Gastrocnemius medialis (tissue), 4 donors: ENCODE results near the gene LGALS1. TPM values are rescaled to one million over a fixed set of nuclear protein-coding genes. Genes with fewer than 3 reads are reported as not detected.

ENCODE experiments used
- ATAC-seq, 2 donors: fragments of 150-250 bp; one replicate each; pipeline ENCODE4 v1.9.1; 2016
- DNase-seq, 2 donors: peaks; one replicate each; pipeline ENCODE4 v3.0.0-alpha.2; 2019
- H3K27ac ChIP-seq, 4 donors: fragments of 200-600 bp; sonication (generic); 1 replicate in 1 of 4; 2 replicates in 3 of 4; pipeline ENCODE4 v1.5.1; 2016 to 2018; ENCODE audit warnings: mild to moderate bottlenecking in 2 of 4, moderate library complexity in 1 of 4
- H3K27me3 ChIP-seq, 3 donors: fragments of 200-600 bp; sonication (generic) in 2 of 3; 1 replicate in 1 of 3; 2 replicates in 2 of 3; pipeline versions ENCODE4 v1.5.1 to v1.6.0; 2016 to 2019; ENCODE audit warnings: mild to moderate bottlenecking in 1 of 3, moderate library complexity in 1 of 3
- H3K36me3 ChIP-seq, 2 donors: fragments of 200-600 bp; sonication (generic) in 1 of 2; one replicate each; pipeline ENCODE4 v1.5.1; 2017 to 2018
- H3K4me1 ChIP-seq, 2 donors: fragments of 200-600 bp; sonication (generic) in 1 of 2; one replicate each; pipeline ENCODE4 v1.5.1; 2016 to 2017; ENCODE audit warnings: mild to moderate bottlenecking in 2 of 2
- H3K4me3 ChIP-seq, 4 donors: fragments of 200-600 bp; sonication (generic) in 3 of 4; 1 replicate in 1 of 4; 2 replicates in 3 of 4; pipeline ENCODE4 v1.5.1; 2016 to 2019; ENCODE audit warnings: mild to moderate bottlenecking in 2 of 4
- H3K9me3 ChIP-seq, 3 donors: fragments of 200-600 bp; sonication (generic) in 2 of 3; 1 replicate in 1 of 3; 2 replicates in 2 of 3; pipeline ENCODE4 v1.5.1; 2016 to 2019
- CTCF ChIP-seq, 5 experiments: fragments of 450-650 bp in 3 of 5; fragments of 200-600 bp in 2 of 5; sonication (generic) in 2 of 5; IDR thresholded peaks in 4 of 5; conservative IDR thresholded peaks in 1 of 5; 1 replicate in 4 of 5; 2 replicates in 1 of 5; pipeline ENCODE4 v1.5.1; 2016 to 2019; ENCODE audit warnings: antibody characterized with exemption in 5 of 5, mild to moderate bottlenecking in 3 of 5, moderate library complexity in 3 of 5
- POLR2A ChIP-seq, 2 donors: fragments of 450-650 bp; IDR thresholded peaks; one replicate each; pipeline ENCODE4 v1.6.1; 2017; ENCODE audit warnings: antibody characterized with exemption in 2 of 2, mild to moderate bottlenecking in 2 of 2, moderate library complexity in 2 of 2
- in situ Hi-C, 4 donors: fragments of 200-750 bp; cut with MboI; loops; one replicate each; pipeline versions ENCODE4 v1.15.0 to v1.8.0; 2017; ENCODE audit warnings: low sequenced_read_pairs in 4 of 4
- intact Hi-C: fragments of 100-400 bp; cut with DNase I; formaldehyde crosslinking; loops from one replicate; pipeline ENCODE4 v1.15.1; 2023; ENCODE audit warnings: low total_unique reads
- total RNA-seq, 4 donors: library from RNA; depleted of rRNA; stranded (reverse); fragments of >200 nt; gene quantifications; one replicate each; pipeline versions ENCODE4 v1.1.0 to v1.2.3, GENCODE V29; 2016

The LGALS1 gene
- total RNA-seq, 4 donors from 2014 or later: 561 to 1,888 (median 1,101) TPM

- Histone ChIP-seq H3K27me3 (no peaks in the 10 kb centered on the region), H3K36me3 (peaks cover 0 to 27% of the 10 kb centered on the region in 2 donors), H3K27ac (peak overlapping the region; percentile 88 to 95 (median 91)), H3K9me3 (no peaks in the 10 kb centered on the region), H3K4me3 (peak overlapping the region; percentile 57 to 74 (median 70)), H3K4me1 (peaks cover 41 to 43% of the 10 kb centered on the region in 2 donors)
- in situ Hi-C loops (no loop called here), intact Hi-C loops (loop anchor here (5.0 kb wide), 4 partner anchors 50 to 480 kb away; partner anchors contain the start of gene GCAT)
- DNase-seq (peak; percentile 73 to 87), ATAC-seq (peak; percentile 32 to 38)
- TF ChIP-seq CTCF (IDR thresholded peaks at IDR 0.05 in 4 of 5, conservative IDR thresholded peaks at IDR 0.05 in 1 of 5) (no peak), POLR2A (IDR thresholded peaks at IDR 0.05) (peak; percentile 46 to 50)
Measured at GRCh38 chr22:37676736-37677492, 1.5 kb downstream of the LGALS1 start.

DNA sequence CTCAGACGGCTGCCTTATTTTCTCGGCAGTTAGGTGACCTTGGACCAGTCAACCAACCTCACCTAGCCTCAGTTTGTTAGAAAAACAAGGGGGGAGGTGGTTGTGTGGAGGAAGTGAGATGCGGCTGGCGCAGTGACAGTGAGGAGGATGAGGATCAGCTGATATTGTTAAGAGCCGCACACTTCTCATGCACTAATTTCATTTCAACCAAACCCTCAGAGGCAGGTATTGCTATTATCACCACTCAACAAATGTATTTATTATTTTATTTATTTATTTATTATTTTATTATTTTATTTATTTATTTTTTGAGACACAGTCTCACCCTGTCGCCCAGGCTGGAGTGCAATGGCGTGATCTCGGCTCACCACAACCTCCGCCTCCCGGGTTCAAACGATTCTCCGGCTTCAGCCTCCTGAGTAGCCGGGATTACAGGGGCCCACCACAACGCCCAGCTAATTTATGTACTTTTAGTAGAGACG lies 2.1 kb downstream of the LGALS1 start:
- peaks cover 41 to 43% of the 10 kb centered on the region in 2 donors for H3K4me1 ChIP-seq
- peak overlapping the region; percentile 57 to 74 (median 70) for H3K4me3 ChIP-seq
- no peaks in the 10 kb centered on the region for H3K9me3 ChIP-seq
- intact Hi-C loops: loop anchor here (5.0 kb wide), 4 partner anchors 50 to 480 kb away; partner anchors contain the start of gene GCAT
- H3K27me3 ChIP-seq: no peaks in the 10 kb centered on the region
- ATAC-seq (no peak), DNase-seq (no peak)
- no peak for TF ChIP-seq CTCF (IDR thresholded peaks at IDR 0.05 in 4 of 5, conservative IDR thresholded peaks at IDR 0.05 in 1 of 5)
- TF ChIP-seq POLR2A (IDR thresholded peaks at IDR 0.05): no peak
- in situ Hi-C loops: no loop called here
- H3K27ac ChIP-seq: peak overlapping the region; percentile 88 to 95 (median 91)
- peaks cover 0 to 27% of the 10 kb centered on the region in 2 donors for H3K36me3 ChIP-seq

DNA sequence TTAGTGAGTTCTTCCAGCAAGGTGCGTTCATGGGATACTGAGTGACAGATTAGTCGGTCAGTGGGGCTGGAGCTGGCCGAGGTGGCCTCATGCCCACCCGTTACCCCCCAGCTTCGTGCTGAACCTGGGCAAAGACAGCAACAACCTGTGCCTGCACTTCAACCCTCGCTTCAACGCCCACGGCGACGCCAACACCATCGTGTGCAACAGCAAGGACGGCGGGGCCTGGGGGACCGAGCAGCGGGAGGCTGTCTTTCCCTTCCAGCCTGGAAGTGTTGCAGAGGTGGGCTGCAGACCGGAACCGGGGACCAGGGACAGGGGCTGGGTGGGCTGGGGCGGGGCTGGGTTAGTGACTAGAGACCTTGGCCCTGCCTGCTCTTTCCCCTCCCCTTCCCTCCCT lies 2.9 kb downstream of the LGALS1 start:
- no peak for ATAC-seq
- H3K9me3 ChIP-seq: no peaks in the 10 kb centered on the region
- peaks cover 0 to 27% of the 10 kb centered on the region in 2 donors for H3K36me3 ChIP-seq
- H3K4me3 ChIP-seq: no peak overlapping the region
- no peaks in the 10 kb centered on the region for H3K27me3 ChIP-seq
- DNase-seq: no peak
- TF ChIP-seq CTCF (IDR thresholded peaks at IDR 0.05 in 4 of 5, conservative IDR thresholded peaks at IDR 0.05 in 1 of 5): no peak
- TF ChIP-seq POLR2A (IDR thresholded peaks at IDR 0.05): no peak
- intact Hi-C loops (loop anchor here (5.0 kb wide), 4 partner anchors 51 to 481 kb away; partner anchors contain the start of gene GCAT), in situ Hi-C loops (no loop called here)
- H3K4me1 ChIP-seq: peaks cover 41 to 43% of the 10 kb centered on the region in 2 donors
- peak overlapping the region; percentile 88 to 95 (median 91) for H3K27ac ChIP-seq

GRCh38 chr22:37679670-37680069 lies 4.2 kb downstream of the LGALS1 start:
- Histone ChIP-seq H3K4me1 (peaks cover 33 to 34% of the 10 kb centered on the region in 2 donors), H3K27ac (no peak overlapping the region), H3K4me3 (no peak overlapping the region), H3K27me3 (no peaks in the 10 kb centered on the region), H3K36me3 (peaks cover 0 to 27% of the 10 kb centered on the region in 2 donors), H3K9me3 (no peaks in the 10 kb centered on the region)
- ATAC-seq (no peak), DNase-seq (no peak)
- TF ChIP-seq CTCF (IDR thresholded peaks at IDR 0.05 in 4 of 5, conservative IDR thresholded peaks at IDR 0.05 in 1 of 5) (no peak), POLR2A (IDR thresholded peaks at IDR 0.05) (no peak)
- in situ Hi-C loops: loop anchor here in 3 of 4 donors (5.0 to 10.0 kb wide), 2 partner anchors 32 to 55 kb away; no protein-coding TSS in a partner anchor
- intact Hi-C loops: loop anchor here (5.0 kb wide), 4 partner anchors 52 to 482 kb away; partner anchors contain the start of gene GCAT
